ENCODE data around the gene KCNA1.

Gene KCNA1

GRCh38 chr12:4910502-4911315 lies 1.0 kb downstream of the KCNA1 start:
- peak overlapping the region; percentile 41 for H3K4me3 ChIP-seq (ENCODE audit: low read length)
- DNase-seq (ENCODE audit: low read depth) = peak; percentile 5
- no peak for TF ChIP-seq CTCF (conservative IDR thresholded peaks at IDR 0.05; ENCODE audit: low read length)

GRCh38 chr12:4911316-4911994 lies 1.8 kb downstream of the KCNA1 start:
- no peak overlapping the region for H3K4me3 ChIP-seq (ENCODE audit: low read length)
- TF ChIP-seq CTCF (conservative IDR thresholded peaks at IDR 0.05; ENCODE audit: low read length) = no peak
- DNase-seq (ENCODE audit: low read depth) = no peak

- H3K4me3 ChIP-seq (ENCODE audit: low read length) = no peak overlapping the region
- TF ChIP-seq CTCF (conservative IDR thresholded peaks at IDR 0.05; ENCODE audit: low read length) = no peak
- DNase-seq (ENCODE audit: low read depth) = no peak
Measured at GRCh38 chr12:4914720-4915119, 5.0 kb downstream of the KCNA1 start.

GRCh38 chr12:4915752-4916151 lies 6.0 kb downstream of the KCNA1 start:
- H3K4me3 ChIP-seq (ENCODE audit: low read length) = no peak overlapping the region
- no peak for DNase-seq (ENCODE audit: low read depth)
- TF ChIP-seq CTCF (conservative IDR thresholded peaks at IDR 0.05; ENCODE audit: low read length) = no peak

- H3K4me3 ChIP-seq (ENCODE audit: low read length) = no peak overlapping the region
- peak; percentile 7 for DNase-seq (ENCODE audit: low read depth)
- no peak for TF ChIP-seq CTCF (conservative IDR thresholded peaks at IDR 0.05; ENCODE audit: low read length)
Measured at GRCh38 chr12:4918950-4919660, 9.4 kb downstream of the KCNA1 start.

- no peak for DNase-seq (ENCODE audit: low read depth)
- H3K4me3 ChIP-seq (ENCODE audit: low read length) = no peak overlapping the region
- TF ChIP-seq CTCF (conservative IDR thresholded peaks at IDR 0.05; ENCODE audit: low read length) = no peak
Measured at GRCh38 chr12:4932576-4932975, 22.9 kb downstream of the KCNA1 start.

Data from AG10803 (cell line).